OCI-LY1 (cell line): ENCODE measurements around the gene DMRT3.
"Not testable (repeated sequence)": the region's sequence is repeated elsewhere in the genome, so short reads cannot be mapped to it uniquely, and the experiment has no call there.

Experiments used
- EZH2 ChIP-seq: fragments of 200-600 bp; sonication (generic), shearing (Covaris generic); IDR thresholded peaks from 2 replicates; pipeline ENCODE4 v1.8.0; 2017; ENCODE audit warnings: borderline replicate concordance, mixed run types, mild to moderate bottlenecking, antibody characterized with exemption, low read length, moderate library complexity, mixed read lengths
- TF ChIP-seq, protein P1 (sequence below): fragments of 200-600 bp; sonication (generic), shearing (Covaris generic); IDR thresholded peaks from 2 replicates; pipeline ENCODE4 v1.5.1; 2017; ENCODE audit warnings: mild to moderate bottlenecking, antibody characterized with exemption, low read length, moderate library complexity, mixed read lengths

DNA sequence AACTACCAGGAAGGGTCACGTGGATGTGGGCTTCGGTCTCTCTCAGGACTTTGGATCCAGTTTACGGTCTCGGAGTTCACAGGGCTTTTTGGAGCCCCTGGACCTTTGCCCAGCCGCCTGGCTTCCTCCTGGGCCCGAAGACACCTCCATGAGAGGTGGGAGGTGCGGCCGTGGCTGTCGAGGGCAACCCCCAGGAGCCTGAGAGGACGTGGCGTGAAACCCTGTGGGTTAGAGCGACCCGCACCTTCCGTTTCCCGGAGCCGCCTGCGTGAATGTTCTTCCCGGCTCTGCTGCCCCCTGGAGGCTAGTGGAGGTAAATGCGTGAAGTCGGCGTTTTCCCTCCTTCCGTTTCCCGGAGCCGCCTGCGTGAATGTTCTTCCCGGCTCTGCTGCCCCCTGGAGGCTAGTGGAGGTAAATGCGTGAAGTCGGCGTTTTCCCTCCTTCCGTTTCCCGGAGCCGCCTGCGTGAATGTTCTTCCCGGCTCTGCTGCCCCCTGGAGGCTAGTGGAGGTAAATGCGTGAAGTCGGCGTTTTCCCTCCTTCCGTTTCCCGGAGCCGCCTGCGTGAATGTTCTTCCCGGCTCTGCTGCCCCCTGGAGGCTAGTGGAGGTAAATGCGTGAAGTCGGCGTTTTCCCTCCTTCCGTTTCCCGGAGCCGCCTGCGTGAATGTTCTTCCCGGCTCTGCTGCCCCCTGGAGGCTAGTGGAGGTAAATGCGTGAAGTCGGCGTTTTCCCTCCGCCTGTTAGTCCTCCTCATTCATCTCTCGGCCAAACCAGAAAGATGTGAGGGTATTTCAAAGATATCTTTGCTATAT, 22.1 kb downstream of the DMRT3 start:
- not testable (repeated sequence) for TF ChIP-seq EZH2
- TF ChIP-seq, protein P1, sequence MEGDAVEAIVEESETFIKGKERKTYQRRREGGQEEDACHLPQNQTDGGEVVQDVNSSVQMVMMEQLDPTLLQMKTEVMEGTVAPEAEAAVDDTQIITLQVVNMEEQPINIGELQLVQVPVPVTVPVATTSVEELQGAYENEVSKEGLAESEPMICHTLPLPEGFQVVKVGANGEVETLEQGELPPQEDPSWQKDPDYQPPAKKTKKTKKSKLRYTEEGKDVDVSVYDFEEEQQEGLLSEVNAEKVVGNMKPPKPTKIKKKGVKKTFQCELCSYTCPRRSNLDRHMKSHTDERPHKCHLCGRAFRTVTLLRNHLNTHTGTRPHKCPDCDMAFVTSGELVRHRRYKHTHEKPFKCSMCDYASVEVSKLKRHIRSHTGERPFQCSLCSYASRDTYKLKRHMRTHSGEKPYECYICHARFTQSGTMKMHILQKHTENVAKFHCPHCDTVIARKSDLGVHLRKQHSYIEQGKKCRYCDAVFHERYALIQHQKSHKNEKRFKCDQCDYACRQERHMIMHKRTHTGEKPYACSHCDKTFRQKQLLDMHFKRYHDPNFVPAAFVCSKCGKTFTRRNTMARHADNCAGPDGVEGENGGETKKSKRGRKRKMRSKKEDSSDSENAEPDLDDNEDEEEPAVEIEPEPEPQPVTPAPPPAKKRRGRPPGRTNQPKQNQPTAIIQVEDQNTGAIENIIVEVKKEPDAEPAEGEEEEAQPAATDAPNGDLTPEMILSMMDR = peak; percentile 69
